GM15510 (cell line): ENCODE results near the gene FDPS.

Experiments
- POLR2A ChIP-seq: IDR thresholded peaks from 3 replicates; pipeline ENCODE4 v1.6.1; 2011; ENCODE audit warnings: borderline replicate concordance; ENCODE audit not compliant: insufficient read length; ENCODE audit errors: extremely low read depth

Gene FDPS

DNA sequence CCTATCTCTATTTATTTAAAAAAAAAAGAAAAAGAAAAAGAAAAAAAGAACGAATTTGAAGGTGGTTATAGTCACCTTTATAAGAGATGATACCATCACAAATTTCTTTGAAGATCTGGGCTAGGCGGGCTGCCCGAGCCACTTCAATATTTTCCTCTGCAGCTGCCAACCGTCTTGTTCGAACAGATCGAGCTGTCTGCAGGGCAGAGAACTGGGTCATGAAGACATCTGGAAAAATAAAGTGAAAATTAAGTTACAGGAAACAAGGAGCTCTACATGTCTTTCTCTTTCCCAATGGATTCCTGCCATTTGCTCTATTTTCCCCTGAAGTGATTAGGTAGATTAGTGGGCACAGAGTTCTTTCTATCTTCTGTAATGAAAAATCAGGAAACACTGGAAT lies 44.0 kb downstream of the FDPS start:
- TF ChIP-seq POLR2A, result no peak

- TF ChIP-seq POLR2A, result no peak
Measured at GRCh38 chr1:155360051-155360450, 51.4 kb downstream of the FDPS start.
